ENCODE measurements around the gene GTF3C5. TPM values are rescaled to one million over a fixed set of nuclear protein-coding genes. Genes with fewer than 3 reads are reported as not detected.

The GTF3C5 gene
- total and polyA plus RNA-seq, 2 donors from 2014 or later = 38.0 to 47.7 TPM

GRCh38 chr9:133009906-133010582 is 20.8 kb upstream of the GTF3C5 start:
- H3K9me3 ChIP-seq (ENCODE audit: control insufficient read depth in 2 of 3, insufficient read depth in 1 of 3, low read length in 3 of 3) = no peaks in the 10 kb centered on the region
- no peaks in the 10 kb centered on the region for H3K4me1 ChIP-seq (ENCODE audit: control insufficient read depth in 2 of 3, insufficient read depth in 2 of 3, low read depth in 1 of 3, low read length in 3 of 3)
- TF ChIP-seq CTCF (IDR thresholded peaks at IDR 0.05; ENCODE audit: borderline replicate concordance, extremely low read depth, insufficient read depth) = no peak
- H3K27ac ChIP-seq (ENCODE audit: low read depth in 2 of 2, low read length in 2 of 2) = no peak overlapping the region
- FAIRE-seq (no peak), DNase-seq (no peak)
- H3K27me3 ChIP-seq (ENCODE audit: control insufficient read depth, insufficient read depth, low read length) = no peaks in the 10 kb centered on the region
- H3K4me3 ChIP-seq (ENCODE audit: low read length in 3 of 3) = no peak overlapping the region
- no peak overlapping the region for H3K9ac ChIP-seq (ENCODE audit: low read length in 3 of 3)
- intact Hi-C loops (cut with DNase I) = no loop called here
- H3K36me3 ChIP-seq (ENCODE audit: control insufficient read depth in 2 of 3, insufficient read depth in 3 of 3, low read length in 3 of 3) = no peaks in the 10 kb centered on the region

GRCh38 chr9:133014696-133015095 is 16.1 kb upstream of the GTF3C5 start:
- FAIRE-seq = no peak

GRCh38 chr9:133023117-133023890 is 7.5 kb upstream of the GTF3C5 start:
- Histone ChIP-seq H3K9ac (ENCODE audit: low read length in 3 of 3) (no peak overlapping the region), H3K4me1 (ENCODE audit: control insufficient read depth in 2 of 3, insufficient read depth in 2 of 3, low read depth in 1 of 3, low read length in 3 of 3) (no peaks in the 10 kb centered on the region), H3K9me3 (ENCODE audit: control insufficient read depth in 2 of 3, insufficient read depth in 1 of 3, low read length in 3 of 3) (peaks cover 0 to under 1% (median 0%) of the 10 kb centered on the region in 3 donors), H3K27ac (ENCODE audit: low read depth in 2 of 2, low read length in 2 of 2) (no peak overlapping the region), H3K27me3 (ENCODE audit: control insufficient read depth, insufficient read depth, low read length) (no peaks in the 10 kb centered on the region), H3K36me3 (ENCODE audit: control insufficient read depth in 2 of 3, insufficient read depth in 3 of 3, low read length in 3 of 3) (no peaks in the 10 kb centered on the region), H3K4me3 (ENCODE audit: low read length in 3 of 3) (no peak overlapping the region)
- intact Hi-C loops (cut with DNase I) = no loop called here
- no peak for TF ChIP-seq CTCF (IDR thresholded peaks at IDR 0.05; ENCODE audit: borderline replicate concordance, extremely low read depth, insufficient read depth)
- FAIRE-seq (no peak), DNase-seq (peak in 1 of 5 donors; percentile 67)

More at GRCh38 chr9:133014696-133015095, 16.1 kb upstream of the GTF3C5 start:
- intact Hi-C loops (cut with DNase I) = no loop called here
- Histone ChIP-seq H3K9me3 (ENCODE audit: control insufficient read depth in 2 of 3, insufficient read depth in 1 of 3, low read length in 3 of 3) (peaks cover 0 to 3% (median 0%) of the 10 kb centered on the region in 3 donors), H3K27ac (ENCODE audit: low read depth in 2 of 2, low read length in 2 of 2) (no peak overlapping the region), H3K4me3 (ENCODE audit: low read length in 3 of 3) (no peak overlapping the region), H3K36me3 (ENCODE audit: control insufficient read depth in 2 of 3, insufficient read depth in 3 of 3, low read length in 3 of 3) (no peaks in the 10 kb centered on the region), H3K9ac (ENCODE audit: low read length in 3 of 3) (no peak overlapping the region), H3K4me1 (ENCODE audit: control insufficient read depth in 2 of 3, insufficient read depth in 2 of 3, low read depth in 1 of 3, low read length in 3 of 3) (no peaks in the 10 kb centered on the region), H3K27me3 (ENCODE audit: control insufficient read depth, insufficient read depth, low read length) (no peaks in the 10 kb centered on the region)
- DNase-seq = peak in 1 of 5 donors; percentile 5
- no peak for TF ChIP-seq CTCF (IDR thresholded peaks at IDR 0.05; ENCODE audit: borderline replicate concordance, extremely low read depth, insufficient read depth)
